HG02885 (cell line): ENCODE results near the gene IFT172.
"Not testable (repeated sequence)": the region's sequence is repeated elsewhere in the genome, so short reads cannot be mapped to it uniquely, and the experiment has no call there.

Experiments
- ATAC-seq: cut with Tn5 transposase; IDR thresholded peaks from one replicate; pipeline ENCODE4 v1.9.1; 2021; ENCODE audit warnings: mild to moderate bottlenecking; ENCODE audit not compliant: unreplicated experiment, poor library complexity

IFT172 gene

GRCh38 chr2:27428978-27429541 lies 60.5 kb downstream of the IFT172 start:
- peak; percentile 76 for ATAC-seq

- ATAC-seq: peak; percentile 87
Observed at GRCh38 chr2:27428213-27428977, 61.1 kb downstream of the IFT172 start, which contains the start of gene NRBP1. Gene NRBP1 (plus strand): TSS chr2:27428631. CDS start chr2:27433274, 4,643 bp downstream.

GRCh38 chr2:27427863-27428212 lies 61.7 kb downstream of the IFT172 start:
- ATAC-seq: no peak

- ATAC-seq: not testable (repeated sequence)
Observed at GRCh38 chr2:27425039-27425438, 64.5 kb downstream of the IFT172 start.

- ATAC-seq: no peak
Observed at GRCh38 chr2:27422958-27423357, 66.6 kb downstream of the IFT172 start.

GRCh38 chr2:27421660-27422250 lies 67.8 kb downstream of the IFT172 start:
- no peak for ATAC-seq

GRCh38 chr2:27420996-27421395 lies 68.5 kb downstream of the IFT172 start:
- ATAC-seq: no peak

- no peak for ATAC-seq
Observed at GRCh38 chr2:27416151-27416550, 73.4 kb downstream of the IFT172 start.

GRCh38 chr2:27412419-27413152 lies 77.0 kb downstream of the IFT172 start:
- ATAC-seq: no peak

GRCh38 chr2:27409321-27410073 lies 80.0 kb downstream of the IFT172 start, which contains the start of gene PPM1G:
Gene PPM1G (minus strand): TSS chr2:27409591. CDS start chr2:27409422, 169 bp downstream.
- peak; percentile 96 for ATAC-seq

- ATAC-seq: peak; percentile 25
Observed at GRCh38 chr2:27408601-27409320, 80.8 kb downstream of the IFT172 start.

- ATAC-seq: no peak
Observed at GRCh38 chr2:27407798-27408491, 81.6 kb downstream of the IFT172 start.

- ATAC-seq: no peak
Observed at GRCh38 chr2:27400348-27401135, 89.0 kb downstream of the IFT172 start.

- no peak for ATAC-seq
Observed at GRCh38 chr2:27398962-27399361, 90.6 kb downstream of the IFT172 start.
